GM06990 (cell line): ENCODE results near the gene RANBP10.

ENCODE experiments used
- DNase-seq: peaks from one replicate; pipeline ENCODE4 v3.0.0-alpha.2; 2011; ENCODE audit not compliant: insufficient read length; ENCODE audit errors: extremely low read depth
- H3K27me3 ChIP-seq: replicated peaks from 2 replicates; pipeline ENCODE4 v1.6.0; 2011; ENCODE audit warnings: low read length; ENCODE audit not compliant: control insufficient read depth, insufficient read depth
- H3K36me3 ChIP-seq: 2 replicates; pipeline ENCODE4 v1.5.1; 2011; ENCODE audit warnings: low read length; ENCODE audit not compliant: control insufficient read depth, insufficient read depth
- H3K4me3 ChIP-seq: replicated peaks from 2 replicates; pipeline ENCODE4 v1.5.1; 2011; ENCODE audit warnings: low read depth, mild to moderate bottlenecking, control low read depth, low read length
- TF ChIP-seq, protein P1 (sequence below): IDR thresholded peaks from 2 replicates; pipeline ENCODE4 v1.5.1; 2011; ENCODE audit warnings: low read length, control low read depth, mild to moderate bottlenecking, inconsistent platforms; ENCODE audit not compliant: insufficient read depth, poor library complexity, severe bottlenecking

Gene RANBP10

GRCh38 chr16:67675999-67676398 lies 130.4 kb downstream of the RANBP10 start:
- Histone ChIP-seq H3K4me3 (no peak overlapping the region), H3K27me3 (no peaks in the 10 kb centered on the region), H3K36me3 (peaks cover 3% of the 10 kb centered on the region)
- TF ChIP-seq, protein P1, sequence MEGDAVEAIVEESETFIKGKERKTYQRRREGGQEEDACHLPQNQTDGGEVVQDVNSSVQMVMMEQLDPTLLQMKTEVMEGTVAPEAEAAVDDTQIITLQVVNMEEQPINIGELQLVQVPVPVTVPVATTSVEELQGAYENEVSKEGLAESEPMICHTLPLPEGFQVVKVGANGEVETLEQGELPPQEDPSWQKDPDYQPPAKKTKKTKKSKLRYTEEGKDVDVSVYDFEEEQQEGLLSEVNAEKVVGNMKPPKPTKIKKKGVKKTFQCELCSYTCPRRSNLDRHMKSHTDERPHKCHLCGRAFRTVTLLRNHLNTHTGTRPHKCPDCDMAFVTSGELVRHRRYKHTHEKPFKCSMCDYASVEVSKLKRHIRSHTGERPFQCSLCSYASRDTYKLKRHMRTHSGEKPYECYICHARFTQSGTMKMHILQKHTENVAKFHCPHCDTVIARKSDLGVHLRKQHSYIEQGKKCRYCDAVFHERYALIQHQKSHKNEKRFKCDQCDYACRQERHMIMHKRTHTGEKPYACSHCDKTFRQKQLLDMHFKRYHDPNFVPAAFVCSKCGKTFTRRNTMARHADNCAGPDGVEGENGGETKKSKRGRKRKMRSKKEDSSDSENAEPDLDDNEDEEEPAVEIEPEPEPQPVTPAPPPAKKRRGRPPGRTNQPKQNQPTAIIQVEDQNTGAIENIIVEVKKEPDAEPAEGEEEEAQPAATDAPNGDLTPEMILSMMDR, result no peak
- no peak for DNase-seq

- DNase-seq, result no peak
- TF ChIP-seq, protein P1, result no peak
- no peaks in the 10 kb centered on the region for H3K27me3 ChIP-seq
- H3K36me3 ChIP-seq, result peaks cover 3% of the 10 kb centered on the region
- no peak overlapping the region for H3K4me3 ChIP-seq
These were observed 130.8 kb downstream of the RANBP10 start for GRCh38 chr16:67675579-67675935.

DNA sequence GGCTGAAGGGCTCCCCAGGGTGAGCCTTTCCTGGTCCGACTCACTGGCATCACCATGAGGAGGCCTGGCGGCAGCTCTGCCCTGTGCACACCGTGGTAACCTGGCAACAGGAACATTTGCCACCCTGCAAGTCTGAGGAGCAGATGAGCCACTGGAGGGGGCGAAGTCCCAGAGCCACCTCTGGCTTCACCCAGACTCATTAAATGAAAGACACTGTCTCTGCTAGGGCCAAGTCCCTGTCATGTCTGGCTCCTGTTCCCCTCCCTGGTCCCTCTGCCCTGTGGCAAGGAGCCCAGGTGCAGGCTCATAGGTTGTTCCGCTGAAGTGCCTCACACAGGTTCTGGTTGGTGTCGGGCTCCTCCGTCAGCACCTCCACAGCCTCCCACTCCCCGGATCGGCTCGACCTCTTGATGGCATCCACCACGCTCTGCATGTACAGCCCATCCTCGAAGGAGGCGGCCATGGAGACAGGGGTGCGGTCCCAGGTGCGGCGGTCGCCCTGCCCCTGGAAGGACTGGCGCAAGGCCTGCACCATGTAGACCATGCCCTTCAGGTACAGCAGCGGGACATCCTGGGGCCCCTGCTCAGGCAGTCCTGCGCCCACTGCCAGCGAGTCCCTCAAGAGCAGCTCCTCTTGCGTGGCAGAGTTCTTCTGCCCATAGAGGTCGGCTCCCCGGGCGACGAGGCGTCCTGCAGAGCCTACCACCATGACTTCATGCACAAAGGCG lies 131.3 kb downstream of the RANBP10 start:
- H3K36me3 ChIP-seq, result peaks cover 3% of the 10 kb centered on the region
- TF ChIP-seq, protein P1, result no peak
- H3K4me3 ChIP-seq, result no peak overlapping the region
- no peaks in the 10 kb centered on the region for H3K27me3 ChIP-seq
- no peak for DNase-seq

GRCh38 chr16:67673712-67674580 lies 132.4 kb downstream of the RANBP10 start:
- Histone ChIP-seq H3K36me3 (peaks cover 3% of the 10 kb centered on the region), H3K4me3 (no peak overlapping the region), H3K27me3 (no peaks in the 10 kb centered on the region)
- TF ChIP-seq, protein P1, result no peak
- no peak for DNase-seq
